SIG-M5 (cell line): ENCODE data around the gene ROR2.

ENCODE experiments used
- DNase-seq: peaks from one replicate; lab custom pipeline; 2025; lab: John Stamatoyannopoulos, UW

Gene ROR2

GRCh38 chr9:91736898-91737601 lies 213.0 kb downstream of the ROR2 start:
- DNase-seq: no peak

GRCh38 chr9:91736311-91736710 lies 213.7 kb downstream of the ROR2 start:
- DNase-seq: no peak

- no peak for DNase-seq
These were observed 215.0 kb downstream of the ROR2 start for GRCh38 chr9:91735049-91735448.

GRCh38 chr9:91734371-91734981 lies 215.6 kb downstream of the ROR2 start:
- DNase-seq: no peak

- DNase-seq: no peak
These were observed 216.9 kb downstream of the ROR2 start for GRCh38 chr9:91733006-91733624.

GRCh38 chr9:91732187-91733005 lies 217.6 kb downstream of the ROR2 start:
- no peak for DNase-seq

- no peak for DNase-seq
These were observed 219.2 kb downstream of the ROR2 start for GRCh38 chr9:91730806-91731205.

GRCh38 chr9:91729558-91729842 lies 220.5 kb downstream of the ROR2 start:
- no peak for DNase-seq

- no peak for DNase-seq
These were observed 222.1 kb downstream of the ROR2 start for GRCh38 chr9:91727972-91728371.

GRCh38 chr9:91727316-91727861 lies 222.6 kb downstream of the ROR2 start:
- no peak for DNase-seq

GRCh38 chr9:91726406-91727100 lies 223.5 kb downstream of the ROR2 start:
- no peak for DNase-seq

GRCh38 chr9:91725651-91726050 lies 224.4 kb downstream of the ROR2 start:
- DNase-seq: no peak

- DNase-seq: no peak
These were observed 225.2 kb downstream of the ROR2 start for GRCh38 chr9:91724609-91725505.

GRCh38 chr9:91724068-91724440 lies 226.0 kb downstream of the ROR2 start:
- DNase-seq: no peak

- DNase-seq: no peak
These were observed 226.5 kb downstream of the ROR2 start for GRCh38 chr9:91723420-91724067.

GRCh38 chr9:91720751-91721705 lies 229.0 kb downstream of the ROR2 start:
- DNase-seq: no peak

- DNase-seq: no peak
These were observed 229.7 kb downstream of the ROR2 start for GRCh38 chr9:91720313-91720712.

- DNase-seq: no peak
These were observed 232.0 kb downstream of the ROR2 start for GRCh38 chr9:91718071-91718470.

GRCh38 chr9:91716815-91717214 lies 233.2 kb downstream of the ROR2 start:
- no peak for DNase-seq
